Measurements from ENCODE around the gene RAPGEF2. TPM values are rescaled to one million over a fixed set of nuclear protein-coding genes. Genes with fewer than 3 reads are reported as not detected.
A peak's percentile ranks its signal among the peaks of the same experiment; 100 is the strongest.

The RAPGEF2 gene
- total RNA-seq, 1 donor from 2014 or later = 82.6 TPM

DNA sequence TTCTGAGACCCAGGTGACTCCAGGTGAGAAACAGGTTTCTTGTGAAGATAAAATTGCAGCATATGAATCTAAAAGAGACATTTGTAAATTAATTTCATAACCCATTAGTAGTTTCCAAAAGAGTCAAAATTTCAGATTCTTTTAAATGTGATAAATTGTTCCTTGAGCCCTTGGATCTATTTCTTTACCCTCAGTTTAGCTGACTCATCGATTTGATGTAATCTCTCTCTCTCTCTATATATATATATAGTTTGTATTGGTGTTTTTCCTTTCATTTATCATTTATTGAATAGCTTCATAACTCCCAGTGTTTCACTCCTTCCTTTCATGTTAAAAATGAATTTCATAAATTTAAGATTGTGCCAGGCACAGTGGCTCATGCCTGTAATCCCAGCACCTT is 96.9 kb downstream of the RAPGEF2 start:
- no peak for DNase-seq

DNA sequence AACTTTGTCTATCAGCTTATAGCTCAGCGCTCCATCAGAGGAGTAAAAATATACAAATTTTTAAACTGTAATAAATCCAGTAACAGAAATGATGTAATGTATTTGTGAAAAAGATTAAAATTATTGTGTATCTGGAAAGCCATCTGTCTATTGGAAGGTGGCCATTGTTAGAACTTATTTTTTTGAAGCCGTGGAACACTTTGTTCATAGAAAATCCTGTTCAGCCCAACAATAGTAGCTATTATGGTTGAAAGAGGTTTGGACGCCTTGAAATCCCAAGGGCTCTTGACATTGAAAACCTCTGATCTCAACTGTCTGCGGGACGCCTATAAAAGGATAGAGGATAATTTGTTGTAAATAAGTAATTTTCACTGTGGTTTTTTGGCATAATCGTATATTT is 98.3 kb downstream of the RAPGEF2 start:
- DNase-seq = peak; percentile 28

DNA sequence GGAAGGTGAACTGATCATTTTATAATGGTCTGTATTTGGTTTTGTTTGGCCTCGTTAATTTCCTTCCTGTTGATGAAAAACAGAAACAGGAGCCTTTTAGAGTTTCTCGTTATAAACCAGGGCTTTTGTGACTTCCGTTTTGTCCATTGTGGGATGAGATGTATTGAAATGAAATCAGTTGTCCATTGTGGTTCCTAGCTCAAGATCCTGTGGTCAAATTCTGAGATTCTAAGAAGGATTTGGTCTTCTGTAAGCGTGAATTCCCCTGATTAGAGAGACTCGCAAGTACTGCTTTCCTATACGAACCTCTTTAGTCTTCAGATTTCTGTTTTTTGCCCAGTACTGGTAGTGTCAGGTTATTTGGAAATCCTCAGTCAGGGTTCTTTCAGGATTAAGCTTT is 101.7 kb downstream of the RAPGEF2 start:
- DNase-seq = no peak

DNA sequence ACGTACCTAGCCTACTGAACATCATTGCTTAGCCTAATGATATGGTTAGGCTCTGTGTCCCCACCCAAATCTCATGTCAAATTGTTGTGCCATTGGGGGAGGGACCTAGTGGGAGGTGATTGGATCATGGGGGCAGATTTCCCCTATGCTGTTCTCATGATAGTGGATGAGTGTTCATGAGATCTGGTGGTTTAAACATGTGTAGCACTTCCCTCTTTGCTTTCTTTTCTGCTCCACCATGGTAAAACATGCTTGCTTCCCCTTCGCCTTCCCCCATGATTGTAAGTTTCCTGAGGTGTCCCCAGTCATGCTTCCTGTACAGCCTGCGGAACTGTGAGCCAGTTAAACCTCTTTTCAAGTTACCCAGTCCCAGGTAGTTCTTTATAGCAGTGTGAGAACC is 102.6 kb downstream of the RAPGEF2 start:
- no peak for DNase-seq

DNA sequence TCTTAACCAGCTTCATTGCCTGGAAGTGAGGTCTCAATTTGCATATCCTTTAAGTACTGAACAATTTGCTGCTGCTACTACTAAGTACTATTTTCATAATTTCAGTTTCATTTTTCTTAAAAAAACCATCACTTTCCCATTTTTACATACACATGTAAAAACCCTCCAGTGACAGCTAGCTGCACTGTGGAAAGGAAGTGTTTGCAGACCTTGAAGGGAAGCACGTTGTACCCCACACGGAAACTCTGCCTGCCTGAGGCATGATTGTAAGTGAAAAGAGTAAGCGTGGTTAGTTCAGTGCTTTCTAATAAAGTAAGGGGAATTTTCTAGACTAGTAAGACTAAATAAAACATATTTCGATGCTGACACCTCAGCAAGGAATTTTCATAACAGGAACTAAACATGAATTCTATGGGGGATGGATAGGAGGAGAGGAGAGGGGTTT is 103.6 kb downstream of the RAPGEF2 start:
- no peak for DNase-seq

DNA sequence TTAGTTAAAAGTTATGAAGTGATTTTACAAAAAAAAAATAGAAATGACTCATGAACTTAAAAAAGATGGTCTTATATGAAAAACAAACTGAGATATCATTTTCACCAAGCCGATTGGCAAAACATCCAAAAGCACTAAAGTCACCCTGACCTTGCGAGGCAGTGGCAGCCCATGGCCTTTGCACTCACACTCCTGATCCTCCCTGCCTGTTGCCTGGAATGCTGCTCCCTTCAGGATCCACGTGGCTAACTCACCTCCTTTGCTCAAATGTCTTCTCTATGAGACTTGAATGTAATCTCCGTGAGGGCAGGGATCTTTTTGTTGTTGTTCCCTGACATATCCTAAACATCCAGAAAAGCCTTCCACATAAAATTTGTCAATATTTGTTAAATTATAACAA is 106.4 kb downstream of the RAPGEF2 start:
- DNase-seq = no peak

DNA sequence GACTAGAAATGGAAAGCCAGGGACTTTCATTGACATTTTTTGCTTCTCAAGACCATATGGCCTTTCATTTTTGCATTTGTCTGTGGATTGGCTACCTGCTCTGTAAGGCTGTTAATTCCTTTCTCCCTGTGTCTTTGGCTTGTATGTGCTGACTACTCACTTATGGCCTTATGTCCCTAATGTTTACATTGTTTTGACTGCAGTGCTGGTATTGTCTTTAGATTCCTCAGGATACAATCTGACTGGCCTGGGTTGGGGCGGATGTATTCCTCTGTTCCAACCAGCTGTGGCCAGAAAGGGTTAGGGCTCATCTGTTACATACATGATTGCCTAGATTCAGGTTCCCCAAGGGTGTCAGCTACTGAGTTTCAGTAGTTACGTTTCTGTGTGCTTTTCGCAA is 108.1 kb downstream of the RAPGEF2 start:
- no peak for DNase-seq

DNA sequence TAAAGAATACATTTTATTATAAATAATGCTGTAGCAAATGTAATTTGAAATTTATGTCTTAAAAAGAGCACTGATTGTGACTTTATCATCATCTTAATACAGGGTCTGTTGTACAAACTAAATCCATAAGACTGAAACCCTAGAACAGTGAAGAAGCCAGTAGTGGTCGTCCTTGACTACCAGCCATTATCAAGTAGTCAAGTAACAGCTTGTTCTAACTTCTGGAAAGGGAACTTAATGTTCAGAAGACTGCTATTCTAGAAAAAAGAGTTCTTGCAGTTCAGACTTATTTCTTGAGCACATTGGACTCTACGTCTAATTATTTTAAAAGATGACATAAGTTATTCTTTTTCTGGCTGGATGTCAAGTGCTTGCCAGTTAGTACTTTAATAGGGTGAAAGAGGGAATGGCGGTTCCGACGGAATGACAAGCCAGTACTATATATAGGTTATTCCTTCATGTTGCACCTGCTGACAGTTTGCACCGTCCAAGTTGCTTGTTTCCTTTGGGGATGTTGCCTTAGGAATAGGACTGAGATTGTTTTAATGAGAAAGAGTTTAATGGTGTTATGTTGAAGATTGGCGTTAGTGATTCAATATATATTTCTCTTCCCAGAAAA is 109.9 kb downstream of the RAPGEF2 start:
- peak; percentile 69 for DNase-seq

DNA sequence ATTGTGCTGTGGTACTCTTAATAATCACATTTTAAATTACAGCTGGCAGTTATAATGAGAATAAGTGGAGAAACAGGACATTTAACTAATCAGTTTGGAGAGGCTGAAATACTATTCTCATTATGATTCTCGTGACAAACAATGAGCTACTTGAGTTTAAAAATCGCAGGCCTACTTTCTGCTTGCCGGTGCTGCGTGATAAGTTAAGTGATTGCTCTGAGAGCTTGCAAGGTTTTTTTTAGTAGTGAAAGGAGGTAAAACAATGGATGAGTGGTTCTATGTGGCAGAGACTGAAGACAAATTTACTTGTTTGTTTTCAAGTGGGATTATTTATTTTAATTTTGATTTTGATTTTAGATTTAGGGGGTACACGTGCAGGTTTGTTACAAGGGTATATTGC is 114.0 kb downstream of the RAPGEF2 start:
- no peak for DNase-seq

DNA sequence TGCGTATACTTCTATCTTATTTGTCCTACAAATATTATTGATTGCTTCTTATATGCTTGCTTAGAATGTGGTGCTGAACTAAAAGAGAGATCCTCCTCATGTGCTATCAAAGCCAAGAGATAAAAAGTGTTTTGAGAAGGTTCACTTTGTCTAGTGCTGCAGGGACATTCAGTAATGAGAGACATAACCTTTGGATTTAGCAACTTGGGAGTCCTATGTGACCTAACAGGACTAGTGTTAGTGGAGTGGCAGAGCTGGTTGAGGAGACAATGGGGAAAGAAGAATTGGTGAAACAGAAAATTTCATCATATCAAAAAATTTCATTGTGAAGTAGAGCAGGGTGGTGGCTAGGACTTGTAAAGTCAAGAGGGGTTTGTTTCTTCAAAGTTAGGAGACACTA is 117.0 kb downstream of the RAPGEF2 start:
- DNase-seq = no peak

DNA sequence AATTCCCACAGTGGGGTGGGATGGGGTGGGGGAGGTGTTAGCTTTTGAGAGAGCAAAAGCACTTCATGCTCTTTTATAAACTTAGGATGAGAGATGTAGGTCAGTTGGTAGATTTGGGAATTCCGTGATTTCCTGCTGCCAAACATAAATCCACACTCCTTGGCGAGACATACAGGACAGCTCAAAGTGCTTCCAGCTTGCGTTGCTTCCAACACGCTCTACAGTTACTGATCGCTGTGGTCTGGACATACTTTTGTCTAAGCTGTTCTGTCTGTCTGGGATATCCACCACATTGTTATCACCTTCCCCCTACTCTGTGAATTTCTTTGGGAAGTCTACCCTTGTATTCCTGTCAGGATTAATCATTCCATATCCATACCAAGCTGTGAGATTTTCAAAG is 117.5 kb downstream of the RAPGEF2 start:
- DNase-seq = no peak

DNA sequence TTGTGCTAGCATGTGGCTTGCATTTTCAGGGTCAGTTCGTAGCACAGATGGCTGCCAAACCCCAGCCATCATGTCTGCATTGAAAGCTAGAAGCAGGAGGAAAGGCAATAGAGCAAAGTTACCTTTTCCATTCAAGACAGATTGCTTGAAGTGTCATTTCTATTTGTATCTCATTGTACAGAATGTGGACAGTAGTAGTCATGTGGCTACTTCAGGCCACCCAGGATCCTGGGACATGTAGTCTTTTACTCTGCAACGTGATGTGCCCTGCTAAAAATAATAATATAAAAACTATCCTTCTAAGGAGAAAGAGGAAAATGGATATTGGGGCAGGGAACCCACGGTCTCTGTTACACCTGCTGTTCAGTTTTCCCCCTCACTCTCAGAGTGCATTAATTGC is 118.4 kb downstream of the RAPGEF2 start:
- no peak for DNase-seq

DNA sequence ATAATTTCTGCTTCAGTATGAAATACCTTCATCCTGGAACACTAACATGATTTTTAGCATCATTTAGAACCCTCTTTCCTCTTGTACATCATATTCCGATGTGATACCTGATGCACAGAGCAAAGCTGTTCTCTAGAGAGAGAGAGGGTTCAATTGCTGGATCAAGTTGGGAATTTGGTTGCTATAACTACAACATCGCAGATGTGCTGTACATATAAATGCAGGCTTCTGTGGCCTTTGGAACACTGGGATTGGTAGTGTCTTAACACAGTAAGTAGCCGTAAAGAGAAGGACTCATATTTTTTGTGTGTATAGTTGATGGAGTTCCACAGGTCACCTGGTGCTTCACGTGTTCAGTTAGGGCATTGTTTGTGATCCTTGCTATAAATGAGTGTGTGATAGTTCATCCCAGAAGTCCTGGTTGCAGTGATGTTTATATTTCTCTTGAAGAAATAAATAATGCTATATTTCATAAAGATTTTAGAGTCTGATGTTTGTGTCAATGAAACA is 119.2 kb downstream of the RAPGEF2 start:
- no peak for DNase-seq

DNA sequence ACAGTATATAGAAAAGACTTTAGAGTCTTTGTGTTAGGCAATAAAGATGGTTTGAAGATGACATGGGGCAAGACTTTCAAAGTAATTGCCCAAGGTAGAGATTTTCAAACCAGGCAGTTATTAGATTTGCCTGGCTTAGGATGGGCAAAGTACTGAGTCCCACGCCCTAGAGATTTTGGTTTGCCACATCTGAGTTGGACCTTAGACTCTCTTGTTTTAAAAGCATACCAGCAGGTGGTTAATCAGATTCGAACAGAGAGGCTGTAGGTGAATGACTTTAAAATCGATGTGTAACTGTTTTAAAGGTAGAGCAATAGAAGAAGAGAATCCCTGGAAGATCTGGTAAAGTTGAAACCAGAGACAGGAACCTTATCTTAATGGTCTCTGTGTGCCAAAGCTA is 121.5 kb downstream of the RAPGEF2 start:
- DNase-seq = no peak

DNA sequence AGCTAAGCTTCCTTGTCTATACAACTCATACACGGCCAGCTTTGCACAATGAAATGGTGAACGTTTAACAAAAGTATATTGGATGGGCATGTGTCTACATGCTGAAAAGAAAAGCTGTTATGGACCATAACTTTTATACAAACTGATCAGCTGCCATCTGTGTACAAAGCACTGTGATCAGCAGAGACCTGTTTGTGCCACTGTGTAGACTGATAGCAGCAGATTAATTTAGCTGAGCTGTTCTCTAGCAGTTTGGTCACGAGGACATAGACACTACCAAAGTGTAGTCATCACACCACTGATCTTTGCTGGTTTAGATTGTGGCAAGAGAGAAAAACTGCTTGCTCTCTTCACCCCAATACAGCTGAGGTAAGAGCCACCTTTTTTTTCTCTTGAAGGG is 124.5 kb downstream of the RAPGEF2 start:
- peak; percentile 13 for DNase-seq

DNA sequence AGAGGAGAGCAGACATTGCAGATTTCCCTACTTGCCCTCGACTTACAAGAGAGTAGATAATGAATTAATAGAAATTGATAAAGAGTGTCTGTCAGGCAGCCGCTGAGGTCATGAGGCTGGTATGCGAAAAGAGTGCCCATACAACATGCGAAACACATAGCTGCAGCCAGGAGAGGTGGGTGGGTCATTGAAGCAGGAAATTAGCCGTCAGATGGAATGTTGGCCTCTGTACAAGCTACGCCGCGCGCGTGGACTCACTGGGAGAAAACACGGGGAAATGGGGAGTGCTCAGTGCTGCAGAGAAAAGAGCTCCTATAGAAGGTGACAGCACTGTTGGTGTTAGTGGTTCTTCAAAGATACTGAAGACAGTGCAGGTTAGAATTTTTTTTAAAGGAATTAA is 125.1 kb downstream of the RAPGEF2 start:
- DNase-seq = peak; percentile 75

DNA sequence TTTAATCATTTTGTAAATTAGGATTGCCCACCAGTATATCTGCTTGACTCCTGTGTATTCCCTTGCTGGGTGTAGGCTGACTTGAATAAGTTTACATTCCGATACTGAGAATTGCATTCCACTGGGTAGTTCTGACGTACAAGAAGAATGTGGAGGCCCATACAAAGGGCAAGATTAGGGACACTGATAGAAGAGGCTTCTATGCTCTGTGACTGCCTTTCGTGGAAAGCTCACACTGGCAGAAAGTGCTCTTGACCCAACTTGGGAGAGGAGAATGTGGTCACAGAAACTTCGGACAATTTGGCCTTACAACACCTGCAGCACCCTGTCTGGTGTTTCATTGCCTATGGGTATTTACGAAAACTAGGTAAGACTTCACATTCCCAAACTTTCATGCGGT is 126.3 kb downstream of the RAPGEF2 start:
- DNase-seq = peak; percentile 54

DNA sequence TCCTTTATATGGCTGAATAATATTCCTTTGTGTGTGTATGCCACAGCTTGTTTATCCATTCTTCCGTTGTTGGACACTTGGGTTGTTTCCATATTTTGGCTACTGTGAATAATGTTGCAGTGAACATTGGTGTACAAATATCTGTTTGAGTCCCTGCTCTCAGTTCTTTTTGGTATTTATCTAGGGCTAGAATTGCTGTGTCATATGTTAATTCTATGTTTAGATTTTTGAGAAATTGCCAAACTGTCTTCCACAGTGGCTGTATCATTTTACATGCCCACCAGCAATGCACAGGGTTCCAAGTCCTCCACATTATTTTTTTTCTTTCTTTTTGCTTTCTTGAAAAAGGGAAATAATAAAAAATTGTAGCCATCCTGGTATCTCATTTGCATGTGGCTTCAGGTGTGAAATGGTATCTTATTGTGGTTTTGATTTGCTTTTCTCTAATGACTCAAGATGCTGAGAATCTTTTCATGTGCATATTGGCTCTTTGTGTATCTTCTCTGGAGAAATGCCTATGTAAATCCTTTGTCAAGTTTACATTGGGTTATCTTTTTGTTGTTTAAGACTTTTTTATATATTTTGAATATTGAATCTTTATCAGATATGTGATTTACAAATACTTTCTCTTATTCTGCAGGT is 129.7 kb downstream of the RAPGEF2 start:
- DNase-seq = no peak

DNA sequence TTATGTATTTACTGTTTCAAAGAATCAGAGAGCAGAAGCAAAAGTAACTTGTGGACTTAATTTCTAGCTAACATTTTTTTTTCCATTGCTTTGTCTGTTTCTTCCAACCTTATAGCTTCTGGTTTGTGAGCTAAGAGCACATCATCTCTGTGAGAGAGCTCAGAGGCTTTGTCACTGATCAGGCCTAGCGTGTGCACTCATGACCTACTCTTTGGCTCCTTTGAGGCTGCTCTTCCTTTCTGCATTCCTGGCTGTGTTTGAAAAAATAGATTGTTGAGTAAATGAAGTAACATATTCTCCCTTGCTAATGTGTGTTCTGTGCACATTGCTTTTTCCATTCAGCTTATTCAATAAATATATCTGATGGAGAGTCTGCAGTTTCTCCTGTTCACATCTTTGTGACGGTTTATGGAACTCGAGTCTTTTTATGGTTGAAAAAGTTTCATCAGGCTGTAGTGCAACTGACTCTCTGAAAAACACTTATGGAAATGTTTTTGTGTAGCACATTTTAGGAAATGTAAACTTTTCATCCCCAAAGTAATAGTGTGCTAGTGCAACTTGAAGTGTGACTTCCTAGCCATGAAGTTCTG is 133.0 kb downstream of the RAPGEF2 start:
- DNase-seq = no peak

DNA sequence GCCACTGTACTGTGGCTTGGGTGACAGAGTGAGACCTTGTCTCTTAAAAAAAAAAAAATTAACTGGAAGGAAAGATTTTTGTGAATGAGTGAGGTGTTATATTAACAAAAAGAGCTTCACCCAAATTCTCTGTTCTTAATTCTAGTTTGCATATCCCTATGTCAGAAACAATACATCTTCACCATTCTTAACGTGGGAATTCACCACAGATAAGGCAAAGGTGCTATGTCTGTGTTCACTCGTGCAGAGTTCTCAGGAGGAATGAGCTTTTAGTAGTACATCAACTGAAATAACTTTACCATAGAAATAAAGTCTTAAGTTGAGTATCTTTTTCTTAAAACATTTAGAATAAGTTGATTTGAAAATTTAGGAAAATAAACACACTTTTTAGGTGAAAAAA is 135.1 kb downstream of the RAPGEF2 start:
- DNase-seq = no peak

DNA sequence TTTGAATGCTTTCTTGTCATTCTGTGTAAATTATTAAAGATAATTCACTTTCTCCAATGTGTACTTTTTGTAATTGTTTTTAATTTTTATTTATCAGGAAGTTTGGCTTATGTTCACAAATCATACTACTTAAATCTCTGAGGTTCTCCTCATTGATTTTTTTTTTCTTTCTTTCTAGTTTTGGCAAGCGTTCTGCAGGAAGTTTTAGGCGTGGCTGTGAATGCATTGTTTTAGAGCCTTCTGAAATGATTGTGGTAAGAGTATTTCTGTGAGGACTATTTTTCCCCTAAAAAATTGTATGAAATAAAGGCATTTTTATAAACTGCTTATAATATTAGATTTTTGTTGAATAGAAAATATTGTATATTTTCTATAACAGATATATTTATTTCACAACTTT is 135.8 kb downstream of the RAPGEF2 start:
- no peak for DNase-seq

DNA sequence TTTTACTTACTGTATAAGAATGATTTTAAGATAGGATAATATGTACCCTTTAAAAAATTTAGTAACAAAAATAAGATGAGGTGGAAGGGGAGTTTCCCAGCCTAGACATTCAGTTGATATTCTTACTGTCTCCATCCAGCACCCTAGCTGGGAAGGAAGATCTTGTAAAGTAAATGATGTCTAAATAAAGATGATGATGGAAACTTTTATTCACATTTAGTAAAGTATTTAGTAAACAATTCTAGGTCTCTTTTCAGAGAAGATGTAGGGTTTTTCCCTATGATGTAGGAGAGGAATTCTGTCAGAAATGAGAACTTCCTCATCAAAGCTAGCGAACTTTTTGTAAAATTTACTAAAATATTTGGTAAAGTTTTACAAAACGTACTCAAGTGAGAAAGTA is 136.8 kb downstream of the RAPGEF2 start:
- DNase-seq = no peak

DNA sequence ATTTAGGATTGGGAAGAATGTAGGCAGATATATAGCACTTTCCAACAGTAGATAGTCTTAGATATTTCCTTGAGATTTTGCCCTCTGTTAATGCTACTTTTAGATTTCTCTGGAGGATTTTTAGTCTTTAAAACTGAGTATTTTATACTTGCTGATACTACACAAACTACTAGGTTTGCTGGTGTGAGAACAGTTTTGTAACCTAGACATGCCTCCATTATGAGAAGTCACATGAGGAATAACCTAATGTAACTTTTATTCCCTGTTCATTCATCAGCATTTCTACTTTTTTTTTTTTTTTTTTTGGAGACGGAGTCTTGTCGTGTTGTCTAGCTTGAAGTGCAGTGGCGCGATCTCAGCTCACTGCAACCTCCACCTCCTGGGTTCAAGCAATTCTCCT is 137.2 kb downstream of the RAPGEF2 start:
- no peak for DNase-seq

DNA sequence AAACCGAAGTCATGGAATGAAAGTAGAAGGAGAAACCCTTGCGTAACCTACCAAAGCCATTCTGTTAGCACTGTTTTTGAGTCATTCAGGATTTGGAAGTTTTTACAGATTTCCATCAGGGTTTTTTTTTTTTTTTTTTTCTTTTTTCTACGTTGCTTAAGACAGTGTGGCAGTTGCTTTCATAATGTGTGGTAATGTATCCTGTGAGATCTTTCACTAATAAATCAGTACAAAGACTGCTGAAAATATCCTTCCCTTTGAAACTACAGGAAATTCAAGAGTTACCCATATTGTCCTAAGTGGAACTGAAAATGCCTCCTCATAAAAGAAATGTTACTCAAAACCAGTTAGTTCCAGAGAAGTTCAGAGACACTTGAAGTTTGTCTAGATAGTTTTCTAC is 137.8 kb downstream of the RAPGEF2 start:
- DNase-seq = no peak

All from tongue (tissue), 2 donors.